H1 (cell line): ENCODE data around the gene MICU1. TPM values are rescaled to one million over a fixed set of nuclear protein-coding genes. Genes with fewer than 3 reads are reported as not detected.

Source experiments
- CBX5 ChIP-seq: fragments of 300-800, 300-1000 bp; sonication (generic); IDR thresholded peaks from 2 replicates; pipeline ENCODE4 v1.7.1; 2016; ENCODE audit warnings: antibody characterized with exemption, low read length, low read depth
- CEBPB ChIP-seq: IDR thresholded peaks from 2 replicates; pipeline ENCODE4 v1.6.1; 2012; ENCODE audit warnings: low read depth, low read length
- CTCF ChIP-seq, 3 experiments: IDR thresholded peaks; 1 replicate in 2 of 3; 2 replicates in 1 of 3; pipeline versions ENCODE4 v1.5.1 to v1.6.1; 2011; ENCODE audit warnings: low read length in 3 of 3, mild to moderate bottlenecking in 3 of 3, inconsistent platforms in 2 of 3, low read depth in 1 of 3, moderate library complexity in 1 of 3; ENCODE audit not compliant: insufficient read depth in 1 of 3; ENCODE audit errors: control extremely low read depth in 1 of 3
- PHF8 ChIP-seq: fragments of 200-600 bp; sonication (generic); conservative IDR thresholded peaks from 2 replicates; pipeline ENCODE4 v1.7.1; 2012; ENCODE audit warnings: low read depth, mild to moderate bottlenecking, inconsistent platforms, low read length, moderate library complexity
- POU5F1 ChIP-seq: IDR thresholded peaks from 2 replicates; pipeline ENCODE4 v1.6.1; 2011; ENCODE audit warnings: low read depth, mild to moderate bottlenecking, low read length, moderate library complexity
- RFX5 ChIP-seq: IDR thresholded peaks from 2 replicates; pipeline ENCODE4 v1.6.1; 2011; ENCODE audit warnings: low read depth, low read length, improper control_type of control experiment, borderline replicate concordance
- polyA plus RNA-seq, 7 experiments: library from polyadenylated mRNA; depleted of rRNA in 3 of 7; stranded (reverse) in 5 of 7; unstranded in 2 of 7; fragments of >200 nt in 5 of 7; fragments of 200-250 nt in 2 of 7; gene quantifications; 1 replicate in 5 of 7; 2 replicates in 1 of 7; 4 replicates in 1 of 7; pipeline versions ENCODE4 v1.2.1 to v1.2.3, GENCODE V29; 2011 to 2013; ENCODE audit warnings: missing spikeins in 2 of 7, mixed read lengths in 2 of 7
- total RNA-seq: library from RNA; stranded (reverse); fragmentation: NEBNext Ultra II Directional; extraction: Animal tissue kit (Norgen Biotek cat#: 25700); gene quantifications from 2 replicates; pipeline ENCODE4 v1.2.1, GENCODE V29; 2021

The MICU1 gene
- total and polyA plus RNA-seq, 2 of the 8 experiments (the other 6 are each of a cell fraction or from before 2014, with no cell fraction given), result 18.0 to 36.7 TPM

GRCh38 chr10:72334825-72335393, 291.0 kb downstream of the MICU1 start (continued):
- no peak for TF ChIP-seq PHF8
- no peak for TF ChIP-seq RFX5
- no peak for TF ChIP-seq POU5F1
- TF ChIP-seq CBX5, result no peak
- TF ChIP-seq CTCF (IDR thresholded peaks at IDR 0.05; ENCODE audit: control extremely low read depth in 1 of 3, insufficient read depth in 1 of 3, low read depth in 1 of 3, low read length in 3 of 3), result peak in 1 of 3 experiments; percentile 7; a peak in 1 of 4 replicates
- no peak for TF ChIP-seq CEBPB
